HuH-7.5 (cell line): ENCODE data around the gene ZNF44.

Experiments
- DNase-seq: peaks from one replicate; pipeline ENCODE4 v3.0.0; 2011; ENCODE audit warnings: low spot score

The ZNF44 gene

DNA sequence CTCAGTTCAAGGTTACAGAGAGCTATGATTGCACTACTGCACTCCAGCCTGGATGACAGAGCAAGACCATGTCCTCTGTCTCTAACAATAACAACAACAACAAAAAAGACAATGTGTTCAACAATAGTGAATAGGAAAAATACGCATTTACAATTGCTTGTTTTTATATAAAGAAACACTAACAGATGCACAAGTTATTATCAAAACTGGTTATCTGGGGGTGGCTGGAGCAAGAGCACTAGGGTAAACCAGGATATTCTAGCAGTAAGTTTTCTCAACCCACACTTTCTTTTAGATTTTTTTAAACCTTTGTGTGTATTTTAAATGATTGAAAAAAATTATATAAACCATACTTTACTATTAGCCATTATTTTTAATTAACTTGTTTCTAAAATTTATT is 33.1 kb downstream of the ZNF44 start:
- DNase-seq, result no peak

DNA sequence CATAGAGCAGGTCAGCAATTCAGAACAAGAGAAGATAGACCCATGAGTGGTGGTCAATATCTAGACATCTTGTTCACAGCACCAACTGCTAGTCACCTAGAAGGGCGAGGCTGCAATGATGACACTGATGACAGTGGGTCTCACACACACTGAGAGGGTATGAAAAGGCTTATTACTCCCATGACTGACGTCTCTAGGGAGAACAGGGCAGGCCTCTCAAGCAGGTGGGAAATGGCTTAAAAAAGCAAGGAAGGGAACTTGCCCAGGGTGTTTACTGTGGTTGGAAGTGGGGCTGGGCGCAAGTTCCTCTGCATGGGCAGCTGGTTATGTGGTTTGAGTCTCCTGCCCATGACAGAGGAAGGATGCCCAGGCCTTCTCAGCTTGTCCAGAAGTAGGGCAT is 33.8 kb downstream of the ZNF44 start:
- DNase-seq, result no peak

DNA sequence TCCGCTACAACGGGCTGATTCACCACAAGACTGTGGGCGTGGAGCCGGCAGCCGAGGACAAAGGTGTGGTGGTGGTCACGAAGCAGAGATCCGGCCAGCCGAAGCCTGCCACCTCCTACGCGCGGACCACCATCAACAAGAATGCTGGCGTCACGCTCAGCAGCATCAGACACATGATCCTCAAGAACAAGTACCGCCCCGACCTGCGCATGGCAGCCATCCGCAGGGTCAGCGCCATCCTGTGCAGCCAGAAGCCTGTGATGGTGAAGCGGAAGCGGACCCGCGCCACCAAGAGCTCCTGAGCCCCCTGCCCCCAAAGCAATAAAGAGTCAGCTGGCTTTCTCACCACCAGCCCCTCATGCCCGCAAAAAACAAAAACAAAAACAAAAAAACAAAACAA is 34.4 kb downstream of the ZNF44 start:
- DNase-seq, result no peak

DNA sequence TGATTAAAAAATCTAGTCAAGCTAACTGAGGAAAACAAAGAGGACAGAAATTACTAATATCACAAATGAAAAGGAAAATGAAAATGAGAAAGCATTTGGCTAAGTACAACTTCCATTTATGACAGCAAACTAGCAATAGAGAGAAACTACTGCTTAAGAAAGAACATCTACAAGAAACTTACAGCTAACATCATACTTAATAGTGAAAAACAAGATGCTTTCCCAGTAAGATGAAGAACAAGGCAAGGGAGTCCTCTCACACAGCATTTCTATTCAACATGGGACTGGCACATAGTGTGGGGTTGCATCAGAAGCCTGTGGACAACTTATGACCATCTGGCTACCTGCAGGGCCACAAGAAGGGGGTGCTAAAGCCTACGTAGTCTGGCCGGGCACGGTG is 39.3 kb downstream of the ZNF44 start:
- DNase-seq, result no peak

- no peak for DNase-seq
These were observed 47.0 kb downstream of the ZNF44 start for GRCh38 chr19:12247644-12248222.

GRCh38 chr19:12244370-12244769 is 50.3 kb downstream of the ZNF44 start:
- no peak for DNase-seq

DNA sequence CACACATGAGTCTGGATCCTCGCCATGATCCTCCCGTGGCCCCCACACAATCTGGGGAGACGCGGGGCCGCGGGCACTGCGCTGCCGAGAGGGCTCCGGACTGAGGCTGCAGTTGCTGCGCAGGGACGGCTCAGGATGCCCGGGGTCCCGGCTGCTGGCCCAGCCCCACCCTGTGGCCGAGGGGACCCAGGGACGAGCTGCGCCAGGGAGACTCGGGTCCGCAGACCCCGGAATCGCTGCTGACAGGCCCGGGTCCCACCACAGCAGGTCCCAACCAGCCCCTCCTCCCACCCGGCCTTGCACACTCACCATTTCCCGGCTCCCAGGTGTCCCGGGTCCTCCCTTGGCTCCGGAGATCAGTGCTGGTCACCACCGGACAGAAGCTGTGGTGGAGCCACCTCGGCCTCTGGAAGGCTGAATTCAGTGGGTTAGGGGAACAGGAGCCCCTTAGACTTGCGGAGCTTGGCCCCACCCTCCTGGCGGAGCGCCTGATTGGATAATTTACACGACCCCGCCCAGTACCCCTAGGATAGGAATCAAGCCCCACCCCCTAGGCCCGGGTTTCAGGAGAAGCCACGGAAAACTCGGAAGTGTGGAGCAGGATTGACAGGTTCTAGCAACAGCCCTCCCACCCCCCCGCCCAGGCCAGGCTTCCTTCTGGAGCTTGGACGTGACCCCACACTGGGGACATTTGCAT is 57.4 kb downstream of the ZNF44 start:
- DNase-seq, result no peak

DNA sequence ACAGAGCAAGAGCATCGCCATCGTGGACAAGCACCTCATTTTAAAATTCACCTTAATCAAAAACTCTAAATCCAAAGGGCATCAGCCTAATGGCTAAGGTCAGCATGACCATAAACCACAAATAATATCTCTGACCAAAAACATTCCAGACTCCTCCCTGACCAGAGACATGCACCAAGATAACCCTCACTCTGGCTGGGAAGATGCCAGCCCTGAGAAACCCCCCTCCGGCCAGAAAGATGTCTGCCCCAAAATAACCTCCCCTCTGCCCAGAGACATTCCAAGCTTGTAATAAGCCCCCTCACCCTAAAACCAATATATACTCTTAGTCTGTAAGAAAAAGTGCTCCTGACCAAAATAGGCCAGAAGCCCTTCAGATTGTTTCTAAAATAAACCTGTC is 61.7 kb downstream of the ZNF44 start:
- DNase-seq, result no peak

DNA sequence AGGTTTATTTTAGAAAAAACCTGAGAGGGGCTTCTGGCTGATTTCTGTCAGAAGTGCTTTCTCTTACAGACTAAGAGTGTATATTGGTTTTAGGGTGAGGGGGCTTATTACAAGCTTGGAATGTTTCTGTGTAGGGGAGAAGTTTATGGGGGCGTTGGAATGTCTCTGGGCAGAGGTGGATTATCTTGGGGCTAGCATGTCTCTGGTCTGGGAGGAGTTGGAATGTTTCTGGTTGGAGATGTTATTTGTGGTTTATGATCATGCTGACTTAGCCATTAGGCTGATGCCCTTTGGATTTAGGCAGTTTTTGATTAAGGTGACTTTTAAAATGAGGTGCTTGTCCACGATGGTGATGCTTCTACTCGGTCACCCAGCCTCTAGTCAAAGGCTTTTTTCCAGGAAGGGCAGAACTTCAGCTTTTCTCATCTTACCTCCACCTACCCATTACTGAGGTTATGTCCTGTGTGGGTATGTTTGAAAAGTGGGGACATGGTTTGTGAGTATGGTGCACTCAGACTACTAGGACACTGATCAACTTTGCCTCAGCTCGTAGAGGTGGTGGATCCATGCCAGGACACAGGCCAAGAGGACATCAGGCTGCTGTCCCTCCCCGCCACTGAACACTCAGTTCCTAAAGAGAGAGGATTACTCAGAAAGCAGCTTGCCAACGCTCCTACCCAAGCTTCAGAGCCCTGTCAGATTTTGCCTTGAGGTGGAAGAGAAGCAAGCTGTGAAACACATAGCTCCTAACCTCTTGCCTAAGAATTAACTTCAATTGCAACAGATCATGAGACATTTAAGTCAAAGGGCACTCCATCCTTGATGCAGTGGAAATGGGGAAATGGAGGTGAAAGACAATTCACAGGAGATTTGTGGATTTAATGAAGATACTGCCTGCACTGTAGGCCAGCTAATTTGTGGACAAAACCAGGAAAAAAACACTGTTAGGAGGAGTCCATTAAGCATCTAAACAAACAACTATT is 63.6 kb downstream of the ZNF44 start:
- no peak for DNase-seq

DNA sequence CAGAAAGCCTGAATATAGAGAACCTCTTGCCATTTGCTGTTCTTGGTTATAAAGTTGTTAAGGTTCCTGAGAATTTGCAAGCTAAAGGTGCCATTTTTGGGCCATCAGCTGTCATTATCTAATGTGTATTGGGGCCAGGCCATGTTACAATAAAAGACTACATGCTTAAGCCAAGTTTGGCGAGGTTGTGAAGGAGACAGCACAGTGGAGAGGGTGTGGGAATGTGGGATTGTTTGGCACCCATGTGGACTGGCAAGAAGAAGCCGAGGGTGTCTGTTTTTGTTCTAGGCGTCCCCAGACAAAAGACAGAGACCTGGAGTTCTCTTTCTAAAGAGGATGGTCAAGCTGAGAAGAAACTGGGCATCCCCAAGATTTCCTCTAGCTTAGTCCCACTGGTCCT is 64.7 kb downstream of the ZNF44 start:
- no peak for DNase-seq

DNA sequence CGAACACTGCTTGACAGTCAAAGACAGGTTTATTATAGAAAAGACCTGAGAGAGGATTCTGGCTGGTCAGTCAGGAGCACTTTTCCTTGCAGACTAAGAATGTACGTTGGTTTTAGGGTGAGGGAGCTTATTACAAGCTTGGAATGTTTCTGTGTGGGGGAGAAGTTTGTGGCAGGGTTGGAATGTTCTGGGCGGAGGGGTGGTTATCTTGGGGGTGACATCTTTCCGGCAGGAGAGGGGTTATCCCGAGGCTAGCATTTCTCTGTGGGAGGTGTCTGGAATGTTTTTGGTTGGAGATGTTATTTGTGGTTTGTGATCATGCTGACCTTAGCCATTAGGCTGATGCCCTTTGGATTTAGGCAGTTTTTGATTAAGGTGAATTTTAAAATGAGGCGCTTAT is 70.0 kb downstream of the ZNF44 start:
- DNase-seq, result no peak

GRCh38 chr19:12222980-12223630 is 71.6 kb downstream of the ZNF44 start:
- no peak for DNase-seq
